ENCODE results near the gene PLCB1. TPM values are rescaled to one million over a fixed set of nuclear protein-coding genes. Genes with fewer than 3 reads are reported as not detected.

The PLCB1 gene
- total RNA-seq, 1 donor = 46.5 TPM

GRCh38 chr20:8118760-8119159, 13.3 kb upstream of the PLCB1 start:
- no peak overlapping the region for H3K4me3 ChIP-seq (ENCODE audit: low read depth, low read length)
- no peak for TF ChIP-seq CTCF (IDR thresholded peaks at IDR 0.05; ENCODE audit: insufficient read depth, low read length)
- peak; percentile 65 for DNase-seq (ENCODE audit: low read depth)

GRCh38 chr20:8121666-8122065, 10.4 kb upstream of the PLCB1 start:
- DNase-seq (ENCODE audit: low read depth) = no peak
- no peak for TF ChIP-seq CTCF (IDR thresholded peaks at IDR 0.05; ENCODE audit: insufficient read depth, low read length)

GRCh38 chr20:8124639-8125038, 7.4 kb upstream of the PLCB1 start:
- no peak overlapping the region for H3K4me3 ChIP-seq (ENCODE audit: low read depth, low read length)
- peak; percentile 60 for DNase-seq (ENCODE audit: low read depth)
- no peak for TF ChIP-seq CTCF (IDR thresholded peaks at IDR 0.05; ENCODE audit: insufficient read depth, low read length)

More at GRCh38 chr20:8121666-8122065, 10.4 kb upstream of the PLCB1 start:
- no peak overlapping the region for H3K4me3 ChIP-seq (ENCODE audit: low read depth, low read length)

- H3K4me3 ChIP-seq (ENCODE audit: low read depth, low read length) = no peak overlapping the region
- no peak for TF ChIP-seq CTCF (IDR thresholded peaks at IDR 0.05; ENCODE audit: insufficient read depth, low read length)
- DNase-seq (ENCODE audit: low read depth) = no peak
Observed at GRCh38 chr20:8126181-8126580, 5.9 kb upstream of the PLCB1 start.

- no peak overlapping the region for H3K4me3 ChIP-seq (ENCODE audit: low read depth, low read length)
- TF ChIP-seq CTCF (IDR thresholded peaks at IDR 0.05; ENCODE audit: insufficient read depth, low read length) = no peak
- DNase-seq (ENCODE audit: low read depth) = no peak
Observed at GRCh38 chr20:8126841-8127378, 5.2 kb upstream of the PLCB1 start.

- DNase-seq (ENCODE audit: low read depth) = no peak
- no peak for TF ChIP-seq CTCF (IDR thresholded peaks at IDR 0.05; ENCODE audit: insufficient read depth, low read length)
- H3K4me3 ChIP-seq (ENCODE audit: low read depth, low read length) = no peak overlapping the region
Observed at GRCh38 chr20:8127553-8128255, 4.4 kb upstream of the PLCB1 start.
